HG03139 (cell line): ENCODE data around the gene KRAS.

ENCODE experiments used
- ATAC-seq: cut with Tn5 transposase; IDR thresholded peaks from one replicate; pipeline ENCODE4 v1.9.1; 2021; ENCODE audit not compliant: unreplicated experiment

KRAS gene

GRCh38 chr12:25256826-25257225 is 6.1 kb upstream of the KRAS start:
- no peak for ATAC-seq

- ATAC-seq, result no peak
These were observed 5.3 kb upstream of the KRAS start for GRCh38 chr12:25256005-25256404.

- ATAC-seq, result no peak
These were observed 3.6 kb upstream of the KRAS start for GRCh38 chr12:25254271-25254880.

GRCh38 chr12:25253371-25254068 is 2.8 kb upstream of the KRAS start:
- no peak for ATAC-seq

GRCh38 chr12:25252946-25253345 is 2.2 kb upstream of the KRAS start:
- no peak for ATAC-seq

- ATAC-seq, result no peak
These were observed 1.0 kb upstream of the KRAS start for GRCh38 chr12:25251769-25252168.

GRCh38 chr12:25249931-25250738 is 594 bp downstream of the KRAS start:
- ATAC-seq, result peak; percentile 27

GRCh38 chr12:25248732-25249131 is 2.0 kb downstream of the KRAS start:
- ATAC-seq, result no peak

GRCh38 chr12:25248137-25248536 is 2.6 kb downstream of the KRAS start:
- no peak for ATAC-seq

GRCh38 chr12:25245491-25245890 is 5.2 kb downstream of the KRAS start:
- ATAC-seq, result no peak

- no peak for ATAC-seq
These were observed 7.1 kb downstream of the KRAS start for GRCh38 chr12:25243680-25243990.

GRCh38 chr12:25242981-25243679 is 7.6 kb downstream of the KRAS start:
- ATAC-seq, result no peak

- ATAC-seq, result no peak
These were observed 9.3 kb downstream of the KRAS start for GRCh38 chr12:25241167-25242020.

- no peak for ATAC-seq
These were observed 14.1 kb downstream of the KRAS start for GRCh38 chr12:25236626-25237025.

- ATAC-seq, result no peak
These were observed 14.5 kb downstream of the KRAS start for GRCh38 chr12:25236190-25236589.

- ATAC-seq, result no peak
These were observed 37.4 kb downstream of the KRAS start for GRCh38 chr12:25213338-25213737.

- no peak for ATAC-seq
These were observed 42.2 kb downstream of the KRAS start for GRCh38 chr12:25208554-25208953.

GRCh38 chr12:25207846-25208245 is 42.9 kb downstream of the KRAS start:
- ATAC-seq, result no peak

GRCh38 chr12:25207411-25207810 is 43.3 kb downstream of the KRAS start:
- no peak for ATAC-seq

GRCh38 chr12:25202137-25202536 is 48.6 kb downstream of the KRAS start:
- ATAC-seq, result no peak

GRCh38 chr12:25200703-25201102 is 50.0 kb downstream of the KRAS start:
- ATAC-seq, result no peak
